ENCODE data around the gene ABCG2.
"Not testable (repeated sequence)": the region's sequence is repeated elsewhere in the genome, so short reads cannot be mapped to it uniquely, and the experiment has no call there.

The ABCG2 gene

GRCh38 chr4:88110826-88111225, 47.6 kb downstream of the ABCG2 start:
- no peak for DNase-seq (ENCODE audit: low read depth)

GRCh38 chr4:88109123-88109881, 49.1 kb downstream of the ABCG2 start:
- no peak for DNase-seq (ENCODE audit: low read depth)

GRCh38 chr4:88108747-88109122, 49.7 kb downstream of the ABCG2 start:
- DNase-seq (ENCODE audit: low read depth) = no peak

- DNase-seq (ENCODE audit: low read depth) = not testable (repeated sequence)
Measured at GRCh38 chr4:88108108-88108465, 50.4 kb downstream of the ABCG2 start.

- DNase-seq (ENCODE audit: low read depth) = no peak
Measured at GRCh38 chr4:88107406-88108107, 50.9 kb downstream of the ABCG2 start.

GRCh38 chr4:88106205-88106604, 52.2 kb downstream of the ABCG2 start:
- DNase-seq (ENCODE audit: low read depth) = no peak

GRCh38 chr4:88104902-88105610, 53.4 kb downstream of the ABCG2 start:
- DNase-seq (ENCODE audit: low read depth) = no peak

- DNase-seq (ENCODE audit: low read depth) = no peak
Measured at GRCh38 chr4:88102026-88102425, 56.4 kb downstream of the ABCG2 start.

- DNase-seq (ENCODE audit: low read depth) = no peak
Measured at GRCh38 chr4:88101165-88101564, 57.3 kb downstream of the ABCG2 start.

- no peak for DNase-seq (ENCODE audit: low read depth)
Measured at GRCh38 chr4:88098993-88099752, 59.3 kb downstream of the ABCG2 start.

- no peak for DNase-seq (ENCODE audit: low read depth)
Measured at GRCh38 chr4:88097781-88098180, 60.7 kb downstream of the ABCG2 start.

GRCh38 chr4:88097301-88097700, 61.1 kb downstream of the ABCG2 start:
- no peak for DNase-seq (ENCODE audit: low read depth)

- no peak for DNase-seq (ENCODE audit: low read depth)
Measured at GRCh38 chr4:88093874-88094273, 64.6 kb downstream of the ABCG2 start.

- no peak for DNase-seq (ENCODE audit: low read depth)
Measured at GRCh38 chr4:88091378-88091777, 67.1 kb downstream of the ABCG2 start.

GRCh38 chr4:88090898-88091297, 67.5 kb downstream of the ABCG2 start:
- DNase-seq (ENCODE audit: low read depth) = no peak

GRCh38 chr4:88087004-88087403, 71.4 kb downstream of the ABCG2 start:
- no peak for DNase-seq (ENCODE audit: low read depth)

GRCh38 chr4:88080626-88081025, 77.8 kb downstream of the ABCG2 start:
- DNase-seq (ENCODE audit: low read depth) = no peak

- DNase-seq (ENCODE audit: low read depth) = no peak
Measured at GRCh38 chr4:88078579-88078978, 79.9 kb downstream of the ABCG2 start.

- no peak for DNase-seq (ENCODE audit: low read depth)
Measured at GRCh38 chr4:88077911-88078524, 80.4 kb downstream of the ABCG2 start.

- DNase-seq (ENCODE audit: low read depth) = no peak
Measured at GRCh38 chr4:88075336-88075735, 83.1 kb downstream of the ABCG2 start.

GRCh38 chr4:88070031-88070430, 88.4 kb downstream of the ABCG2 start:
- DNase-seq (ENCODE audit: low read depth) = no peak

GRCh38 chr4:88064410-88064809, 94.0 kb downstream of the ABCG2 start:
- DNase-seq (ENCODE audit: low read depth) = no peak

All from stimulated activated CD8-positive, alpha-beta memory T cell treated with anti-CD3 and anti-CD28 coated beads, Interleukin-15, amount 100 ng/mL, for 1 hour (primary cell).